ENCODE measurements around the gene RETREG3. TPM values are rescaled to one million over a fixed set of nuclear protein-coding genes. Genes with fewer than 3 reads are reported as not detected.

The RETREG3 gene
- total RNA-seq, 1 experiment from 2014 or later = 38.5 TPM

- peak in 1 of 3 experiments; percentile 21; a peak in 2 of 6 replicates for TF ChIP-seq CTCF (IDR thresholded peaks at IDR 0.05 in 2 of 3, conservative IDR thresholded peaks at IDR 0.05 in 1 of 3; ENCODE audit: borderline replicate concordance in 1 of 3, insufficient read depth in 1 of 3, low read depth in 2 of 3, low read length in 2 of 3)
- TF ChIP-seq SP1 (IDR thresholded peaks at IDR 0.05; ENCODE audit: low read depth) = no peak
- peak; percentile 25; the same call in 1 of the 2 replicates for TF ChIP-seq SIN3A (IDR thresholded peaks at IDR 0.05; ENCODE audit: low read depth)
- ChIA-PET CTCF (interaction anchor here (1.0 to 3.1 kb wide), 5 partner anchors 10 to 71 kb away, joined by 3 to 17 read pairs (median 10); partner anchors contain the start of gene TUBG2), RAD21 (ENCODE audit: low non-redundant PET in 1 of 2, low total read pairs in 2 of 2, uncharacterized antibody in 2 of 2, unreplicated experiment in 2 of 2) (interaction anchor here (0.8 to 1.0 kb wide), 5 partner anchors 16 to 155 kb away, joined by 3 to 6 read pairs (median 3); partner anchors contain the start of gene PSMC3IP (in 1 of the 2)), POLR2A (interaction anchor here (0.8 to 2.2 kb wide), 6 partner anchors 10 to 70 kb away, joined by 3 to 16 read pairs (median 4); partner anchors contain the start of genes PLEKHH3 and PSMC3IP)
- ATAC-seq (peak; percentile 63), DNase-seq (ENCODE audit: low read depth, low spot score) (no peak)
- BruUV-seq (replicated peaks) = no TSS peak
- Histone ChIP-seq H4K20me1 (ENCODE audit: insufficient read depth) (no peaks in the 10 kb centered on the region), H3K4me3 (replicated peaks in 1 of 2; ENCODE audit: low read depth in 1 of 2, low read length in 2 of 2) (peak overlapping the region; percentile 85 to 94), H3K36me3 (ENCODE audit: control insufficient read depth in 1 of 2, insufficient read depth in 2 of 2, low read length in 2 of 2) (peaks cover 18 to 22% of the 10 kb centered on the region in 2 experiments; a peak in 3 of 4 replicates), H3K4me2 (ENCODE audit: low read length) (peak overlapping the region; percentile 83), H2AFZ (ENCODE audit: low read depth, low read length, poor library complexity, severe bottlenecking) (no peak overlapping the region), H3K9ac (ENCODE audit: low read length) (peak overlapping the region; percentile 75), H3K27me3 (ENCODE audit: insufficient read depth, low read length) (no peaks in the 10 kb centered on the region), H3K9me3 (ENCODE audit: control insufficient read depth in 1 of 2, insufficient read depth in 1 of 2, low read depth in 1 of 2, low read length in 2 of 2) (no peaks in the 10 kb centered on the region), H3K4me1 (ENCODE audit: control insufficient read depth in 1 of 2, insufficient read depth in 2 of 2, low read length in 2 of 2) (peaks cover 0 to 12% of the 10 kb centered on the region in 2 experiments; a peak in 3 of 4 replicates), H3K79me2 (ENCODE audit: insufficient read depth, low read length) (peaks cover 76% of the 10 kb centered on the region), H3K27ac (ENCODE audit: low read depth, low read length) (peak overlapping the region; percentile 74), H3K9me2 (ENCODE audit: insufficient read depth) (no peaks in the 10 kb centered on the region)
- intact Hi-C loops (cut with micrococcal nuclease) = loop anchor here (2.0 kb wide), 1 partner anchor 70 kb away; no protein-coding TSS in a partner anchor
Observed at GRCh38 chr17:42608305-42609181, 631 bp downstream of the RETREG3 start.
